HG03575 (cell line): ENCODE results near the gene TRDMT1.

Source experiments
- ATAC-seq: cut with Tn5 transposase; IDR thresholded peaks from one replicate; pipeline ENCODE4 v1.9.1; 2021; ENCODE audit not compliant: unreplicated experiment, insufficient number of reproducible peaks, low FRiP score; ENCODE audit errors: extremely low read depth

The TRDMT1 gene

GRCh38 chr10:17145239-17145638 lies 56.2 kb downstream of the TRDMT1 start:
- ATAC-seq = no peak

GRCh38 chr10:17144757-17145156 lies 56.7 kb downstream of the TRDMT1 start:
- no peak for ATAC-seq

- no peak for ATAC-seq
These were observed 57.4 kb downstream of the TRDMT1 start for GRCh38 chr10:17144032-17144431.

- no peak for ATAC-seq
These were observed 58.3 kb downstream of the TRDMT1 start for GRCh38 chr10:17143055-17143690.

GRCh38 chr10:17141504-17142229 lies 59.8 kb downstream of the TRDMT1 start:
- ATAC-seq = no peak

GRCh38 chr10:17140386-17140761 lies 61.1 kb downstream of the TRDMT1 start:
- no peak for ATAC-seq

GRCh38 chr10:17138460-17139042 lies 62.9 kb downstream of the TRDMT1 start:
- no peak for ATAC-seq

- ATAC-seq = no peak
These were observed 66.7 kb downstream of the TRDMT1 start for GRCh38 chr10:17134737-17135260.

GRCh38 chr10:17134282-17134681 lies 67.2 kb downstream of the TRDMT1 start:
- no peak for ATAC-seq

GRCh38 chr10:17129741-17130140 lies 71.7 kb downstream of the TRDMT1 start, which contains the start of gene CUBN:
Gene CUBN, minus strand, starts transcription at chr10:17129811. Its CDS starts 46 bp downstream, at chr10:17129765.
- no peak for ATAC-seq

- ATAC-seq = no peak
These were observed 73.2 kb downstream of the TRDMT1 start for GRCh38 chr10:17128261-17128660.

- ATAC-seq = no peak
These were observed 75.1 kb downstream of the TRDMT1 start for GRCh38 chr10:17126327-17126726.

GRCh38 chr10:17125206-17125893 lies 76.1 kb downstream of the TRDMT1 start:
- no peak for ATAC-seq

- no peak for ATAC-seq
These were observed 77.5 kb downstream of the TRDMT1 start for GRCh38 chr10:17123961-17124360.

GRCh38 chr10:17122726-17123661 lies 78.5 kb downstream of the TRDMT1 start:
- ATAC-seq = no peak

- ATAC-seq = no peak
These were observed 79.4 kb downstream of the TRDMT1 start for GRCh38 chr10:17122052-17122451.

- no peak for ATAC-seq
These were observed 80.8 kb downstream of the TRDMT1 start for GRCh38 chr10:17120694-17121093.

GRCh38 chr10:17119845-17120244 lies 81.6 kb downstream of the TRDMT1 start:
- ATAC-seq = no peak
